ENCODE results near the gene EXOC4. TPM values are rescaled to one million over a fixed set of nuclear protein-coding genes. Genes with fewer than 3 reads are reported as not detected.
A peak's percentile ranks its signal among the peaks of the same experiment; 100 is the strongest.

Gene EXOC4
- total RNA-seq, 1 experiment from 2014 or later, result 75.8 TPM

DNA sequence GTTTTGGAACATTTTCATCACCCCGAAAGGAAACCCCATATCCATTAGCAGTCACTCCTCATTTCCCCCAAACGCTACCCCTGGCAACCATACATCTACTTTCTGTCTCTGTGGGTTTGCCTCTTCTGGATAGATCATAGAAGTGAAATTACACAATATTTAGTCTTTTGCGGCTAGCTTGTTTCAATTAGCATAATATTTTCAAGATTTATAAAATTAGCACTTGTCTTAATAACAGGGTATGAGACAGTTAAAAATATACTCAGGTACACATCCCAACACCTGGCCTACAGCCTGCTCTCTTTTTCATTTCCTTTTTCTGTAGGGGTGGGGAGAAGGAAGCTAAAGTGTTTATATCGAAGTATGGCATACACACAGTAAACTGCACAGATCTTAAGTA, 792.8 kb downstream of the EXOC4 start:
- 0 out of 7 replicates have a peak overlapping the region, but pooled peaks of 1 of the 3 experiments have one; percentile 48 for H3K27ac Mint-ChIP-seq
- Histone ChIP-seq H3K27ac (ENCODE audit: insufficient read length, low read depth, low read length) (no peak overlapping the region), H2AFZ (ENCODE audit: low read length) (no peak overlapping the region), H3K9ac (ENCODE audit: extremely low read depth, insufficient read length, low read length) (no peak overlapping the region), H2BK20ac (ENCODE audit: low read depth, low read length, poor library complexity, severe bottlenecking) (no peak overlapping the region), H3K14ac (ENCODE audit: insufficient read depth, low read length) (no peak overlapping the region), H2BK12ac (ENCODE audit: insufficient read length, low read depth, low read length) (no peak overlapping the region), H3K4ac (ENCODE audit: low read depth, low read length) (no peak overlapping the region), H4K20me1 (ENCODE audit: control insufficient read depth, insufficient read depth, insufficient read length) (no peaks in the 10 kb centered on the region), H3K4me2 (ENCODE audit: insufficient read depth, insufficient read length, low read length) (no peak overlapping the region), H2AK5ac (ENCODE audit: insufficient read length, low read length) (no peak overlapping the region), H3K4me1 (ENCODE audit: insufficient read depth, low read length) (no peaks in the 10 kb centered on the region; the same call in 1 of the 2 replicates), H3K27me3 (ENCODE audit: insufficient read depth, low read length) (no peaks in the 10 kb centered on the region), H4K8ac (replicated peaks; ENCODE audit: insufficient read length, low read depth, low read length) (no peak overlapping the region), H2BK15ac (ENCODE audit: low read depth, low read length) (no peak overlapping the region), H3K23me2 (ENCODE audit: insufficient read length, low read depth, low read length, poor library complexity, severe bottlenecking) (no peaks in the 10 kb centered on the region), H3K9me3 (ENCODE audit: control insufficient read depth, low read depth, low read length) (no peaks in the 10 kb centered on the region), H4K91ac (ENCODE audit: insufficient read length, low read depth, low read length) (no peak overlapping the region), H3T11ph (ENCODE audit: low read length) (no peak overlapping the region), H3K79me2 (ENCODE audit: insufficient read depth, low read length) (no peaks in the 10 kb centered on the region), H3K56ac (ENCODE audit: insufficient read length, low read depth, low read length) (no peak overlapping the region), H4K5ac (ENCODE audit: insufficient read length, low read depth, low read length) (no peak overlapping the region), H2BK5ac (ENCODE audit: insufficient read length, low read length) (no peak overlapping the region), H3K18ac (ENCODE audit: insufficient read length, low read depth, low read length) (no peak overlapping the region), H3K23ac (ENCODE audit: insufficient read length, low read depth, low read length) (no peak overlapping the region), H2BK120ac (ENCODE audit: low read depth, low read length, poor library complexity, severe bottlenecking) (no peak overlapping the region), H3K79me1 (ENCODE audit: insufficient read depth, low read depth, low read length, poor library complexity, severe bottlenecking) (no peaks in the 10 kb centered on the region)
- WGBS (ENCODE audit: extremely low coverage, insufficient read length, low lambda C conversion rate), result no CpG with 5 or more reads among the region's 4 CpGs
- H3K36me3 Mint-ChIP-seq (ENCODE audit: insufficient read depth in 1 of 3, low read depth in 3 of 3), result peaks cover 6 to 21% (median 13%) of the 10 kb centered on the region in 3 experiments
- H3K4me1 Mint-ChIP-seq, result peaks cover 14 to 16% of the 10 kb centered on the region in 2 experiments
- no peak overlapping the region for H3K4me3 Mint-ChIP-seq
- H3K9me3 Mint-ChIP-seq, result peaks cover 12 to 15% of the 10 kb centered on the region in 2 experiments
- no peaks in the 10 kb centered on the region for H3K27me3 Mint-ChIP-seq (ENCODE audit: low read depth)
- TF ChIP-seq, protein P1, sequence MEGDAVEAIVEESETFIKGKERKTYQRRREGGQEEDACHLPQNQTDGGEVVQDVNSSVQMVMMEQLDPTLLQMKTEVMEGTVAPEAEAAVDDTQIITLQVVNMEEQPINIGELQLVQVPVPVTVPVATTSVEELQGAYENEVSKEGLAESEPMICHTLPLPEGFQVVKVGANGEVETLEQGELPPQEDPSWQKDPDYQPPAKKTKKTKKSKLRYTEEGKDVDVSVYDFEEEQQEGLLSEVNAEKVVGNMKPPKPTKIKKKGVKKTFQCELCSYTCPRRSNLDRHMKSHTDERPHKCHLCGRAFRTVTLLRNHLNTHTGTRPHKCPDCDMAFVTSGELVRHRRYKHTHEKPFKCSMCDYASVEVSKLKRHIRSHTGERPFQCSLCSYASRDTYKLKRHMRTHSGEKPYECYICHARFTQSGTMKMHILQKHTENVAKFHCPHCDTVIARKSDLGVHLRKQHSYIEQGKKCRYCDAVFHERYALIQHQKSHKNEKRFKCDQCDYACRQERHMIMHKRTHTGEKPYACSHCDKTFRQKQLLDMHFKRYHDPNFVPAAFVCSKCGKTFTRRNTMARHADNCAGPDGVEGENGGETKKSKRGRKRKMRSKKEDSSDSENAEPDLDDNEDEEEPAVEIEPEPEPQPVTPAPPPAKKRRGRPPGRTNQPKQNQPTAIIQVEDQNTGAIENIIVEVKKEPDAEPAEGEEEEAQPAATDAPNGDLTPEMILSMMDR (conservative IDR thresholded peaks at IDR 0.05), result no peak
- no peak for DNase-seq
